ENCODE data around the gene BAD. TPM values are rescaled to one million over a fixed set of nuclear protein-coding genes. Genes with fewer than 3 reads are reported as not detected.
A peak's percentile ranks its signal among the peaks of the same experiment; 100 is the strongest.
"Not testable (repeated sequence)": the region's sequence is repeated elsewhere in the genome, so short reads cannot be mapped to it uniquely, and the experiment has no call there.

The BAD gene
- total RNA-seq, 1 donor from 2014 or later, result 36.0 TPM

GRCh38 chr11:64247729-64248531 is 36.5 kb downstream of the BAD start:
- DNase-seq (ENCODE audit: low spot score), result no peak
- ATAC-seq, result peak; percentile 1

DNA sequence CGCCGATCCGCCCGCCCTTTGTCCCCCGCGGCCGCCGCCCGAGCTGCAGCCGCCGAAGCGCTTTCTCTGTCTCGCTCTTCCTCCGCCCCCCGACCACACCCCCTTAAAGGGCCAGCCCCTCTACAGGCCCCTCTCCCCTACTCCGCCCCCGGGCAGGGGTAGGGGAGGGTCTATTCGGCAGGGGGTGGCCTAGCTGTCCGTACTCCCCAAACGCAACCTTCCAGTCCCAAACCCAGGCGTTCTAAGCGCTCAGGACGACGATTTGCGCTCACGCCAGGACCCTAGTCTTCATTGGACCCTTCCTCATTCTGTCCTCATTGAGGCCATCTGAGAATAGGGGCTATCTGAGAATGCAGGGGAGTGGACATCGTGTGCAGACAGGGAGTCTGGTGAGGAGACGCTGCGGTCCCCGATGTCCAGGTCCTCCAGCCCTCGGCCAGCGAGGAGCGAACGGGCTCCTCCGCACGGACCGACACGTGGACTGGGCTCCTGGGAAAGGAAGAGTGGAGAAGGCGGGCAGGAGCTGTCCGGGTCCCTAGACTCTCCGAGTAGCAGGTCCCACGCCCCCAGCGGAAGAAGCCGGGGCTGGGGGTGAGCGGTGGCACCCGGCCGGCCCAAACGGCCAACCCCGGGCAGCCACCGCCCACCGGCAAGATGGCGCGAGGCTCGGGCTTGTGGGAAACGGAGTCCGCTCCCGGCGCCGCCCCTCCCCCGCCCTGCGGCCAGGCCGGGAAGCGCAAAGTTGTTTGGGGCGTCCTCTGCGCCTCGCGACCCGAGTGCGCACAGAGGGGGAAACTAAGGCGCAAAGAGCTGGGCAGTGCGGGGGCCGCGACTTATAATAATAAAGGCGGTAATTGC is 37.4 kb downstream of the BAD start, which contains the start of gene PPP1R14B:
PPP1R14B (minus strand) TSS at position 73 of the 858 bp plus-strand sequence. CDS start 270 bp downstream, outside the sequence.
- ATAC-seq (peak; percentile 72), DNase-seq (ENCODE audit: low spot score) (peak; percentile 92)

DNA sequence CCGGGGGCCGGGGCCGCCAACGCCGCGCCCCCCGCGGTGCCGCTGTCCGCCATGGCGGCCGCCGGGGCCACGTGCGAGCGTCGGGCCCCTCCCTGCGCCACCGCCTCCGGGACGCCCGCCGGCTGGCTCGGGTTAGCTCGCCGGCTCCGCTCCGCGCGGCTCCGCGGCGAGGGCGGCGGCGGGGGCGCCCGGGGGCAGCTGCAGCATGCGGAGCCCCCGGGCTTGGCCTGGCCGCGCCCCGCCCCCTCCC is 37.9 kb downstream of the BAD start:
- ATAC-seq; DNase-seq (ENCODE audit: low spot score): not testable (repeated sequence)

DNA sequence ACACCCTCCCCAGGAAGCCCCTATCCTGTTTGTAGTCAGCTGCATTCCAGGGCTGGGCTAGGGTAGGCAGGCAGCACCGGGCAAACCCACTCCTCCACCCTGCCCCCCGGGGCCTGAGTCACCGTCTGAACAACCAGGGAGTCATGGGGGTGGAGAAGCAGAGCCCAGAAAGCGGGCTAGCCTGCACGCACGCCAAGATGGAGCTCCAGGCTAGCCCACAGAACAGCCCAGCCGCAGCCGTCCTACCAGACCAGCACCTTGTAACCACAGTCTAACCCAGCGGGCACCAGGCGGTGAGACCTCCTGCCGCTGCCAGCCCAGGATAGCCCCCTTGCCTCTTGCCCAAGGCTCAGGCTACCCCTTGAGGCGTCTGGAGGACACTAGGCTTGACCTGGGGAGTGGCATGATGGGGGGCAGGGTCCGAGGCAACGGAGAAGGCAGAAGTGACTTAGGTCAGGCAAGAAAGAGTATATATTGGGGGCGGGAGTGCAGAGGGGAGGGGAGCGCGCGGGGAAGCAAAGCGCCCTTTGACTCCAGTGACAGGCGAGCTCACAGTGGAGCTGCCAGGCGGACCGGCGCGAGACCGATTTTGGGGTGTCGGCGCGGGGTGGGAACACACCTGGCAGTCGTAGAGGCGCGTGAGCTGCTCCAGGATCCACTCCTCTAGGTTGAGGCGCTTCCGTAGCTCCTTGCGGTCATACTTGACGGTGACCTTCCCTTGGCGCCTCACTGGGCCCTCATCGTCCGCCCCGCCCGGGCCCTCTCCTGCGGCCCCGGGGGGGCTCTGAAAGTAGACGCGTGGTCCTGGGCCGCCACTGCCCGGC is 38.5 kb downstream of the BAD start:
- ATAC-seq (peak; percentile 3), DNase-seq (ENCODE audit: low spot score) (peak; percentile 67)

DNA sequence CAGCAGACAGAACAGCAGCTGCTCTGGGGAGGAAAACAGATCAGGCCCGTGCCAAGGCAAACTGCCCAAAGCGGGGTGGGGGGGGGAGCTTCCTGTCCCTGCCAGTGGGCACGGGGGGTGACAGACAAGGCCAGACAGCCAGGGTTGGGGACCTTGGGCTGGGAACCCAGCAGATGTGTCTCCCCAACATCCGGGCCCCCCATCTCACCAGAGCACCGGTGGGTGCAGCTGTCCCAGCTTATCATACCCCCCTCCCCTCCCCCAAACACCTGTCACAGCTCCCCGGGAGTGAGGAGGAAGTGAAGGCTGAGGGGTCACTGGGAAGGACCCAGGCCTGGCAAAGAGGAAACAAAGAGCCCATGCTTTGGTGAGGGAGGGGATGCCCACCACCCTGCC is 39.1 kb downstream of the BAD start:
- ATAC-seq, result no peak
- DNase-seq (ENCODE audit: low spot score), result peak; percentile 68

DNA sequence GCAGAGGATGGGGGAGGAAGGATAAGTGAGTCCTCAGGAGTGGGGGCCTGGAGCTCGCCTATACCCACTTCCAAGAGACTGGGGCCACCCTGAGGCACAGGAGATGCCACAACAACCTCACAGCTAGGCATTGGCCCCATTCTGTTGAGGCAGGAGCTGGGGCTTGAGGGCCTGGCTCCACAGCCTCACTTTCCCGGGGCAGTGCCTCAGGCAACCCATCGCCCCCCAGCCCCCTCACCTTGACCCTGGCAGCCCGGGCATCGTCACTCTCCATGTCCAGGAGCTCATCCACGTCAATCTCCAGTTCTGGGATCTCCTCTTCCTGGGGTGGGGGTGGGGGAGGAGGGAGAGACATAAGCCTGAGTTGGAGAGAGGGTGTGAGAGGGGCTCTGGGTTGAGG is 39.5 kb downstream of the BAD start:
- DNase-seq (ENCODE audit: low spot score), result no peak
- no peak for ATAC-seq

DNA sequence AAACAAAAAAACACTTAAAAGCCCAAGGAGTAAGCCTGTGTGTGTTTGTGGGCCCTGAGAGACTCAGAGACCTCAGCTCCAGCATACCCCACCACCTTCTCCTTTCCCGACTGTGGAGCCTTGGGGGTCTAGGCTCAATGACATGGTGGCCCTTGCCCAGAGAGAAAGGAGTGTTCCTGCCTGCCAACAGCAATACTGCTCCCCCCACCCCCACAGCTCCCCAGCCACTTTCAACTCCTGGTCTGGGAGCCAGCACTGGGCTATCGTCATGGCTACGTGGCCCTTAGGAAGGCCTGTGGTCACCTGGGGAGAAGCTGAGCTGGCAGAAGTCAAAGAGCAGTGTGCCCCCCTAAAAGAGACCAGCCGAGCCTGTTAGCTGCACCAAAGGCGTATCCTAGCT is 40.4 kb downstream of the BAD start:
- ATAC-seq (no peak), DNase-seq (ENCODE audit: low spot score) (no peak)

GRCh38 chr11:64243236-64243854 is 41.1 kb downstream of the BAD start:
- DNase-seq (ENCODE audit: low spot score) (no peak), ATAC-seq (no peak)

DNA sequence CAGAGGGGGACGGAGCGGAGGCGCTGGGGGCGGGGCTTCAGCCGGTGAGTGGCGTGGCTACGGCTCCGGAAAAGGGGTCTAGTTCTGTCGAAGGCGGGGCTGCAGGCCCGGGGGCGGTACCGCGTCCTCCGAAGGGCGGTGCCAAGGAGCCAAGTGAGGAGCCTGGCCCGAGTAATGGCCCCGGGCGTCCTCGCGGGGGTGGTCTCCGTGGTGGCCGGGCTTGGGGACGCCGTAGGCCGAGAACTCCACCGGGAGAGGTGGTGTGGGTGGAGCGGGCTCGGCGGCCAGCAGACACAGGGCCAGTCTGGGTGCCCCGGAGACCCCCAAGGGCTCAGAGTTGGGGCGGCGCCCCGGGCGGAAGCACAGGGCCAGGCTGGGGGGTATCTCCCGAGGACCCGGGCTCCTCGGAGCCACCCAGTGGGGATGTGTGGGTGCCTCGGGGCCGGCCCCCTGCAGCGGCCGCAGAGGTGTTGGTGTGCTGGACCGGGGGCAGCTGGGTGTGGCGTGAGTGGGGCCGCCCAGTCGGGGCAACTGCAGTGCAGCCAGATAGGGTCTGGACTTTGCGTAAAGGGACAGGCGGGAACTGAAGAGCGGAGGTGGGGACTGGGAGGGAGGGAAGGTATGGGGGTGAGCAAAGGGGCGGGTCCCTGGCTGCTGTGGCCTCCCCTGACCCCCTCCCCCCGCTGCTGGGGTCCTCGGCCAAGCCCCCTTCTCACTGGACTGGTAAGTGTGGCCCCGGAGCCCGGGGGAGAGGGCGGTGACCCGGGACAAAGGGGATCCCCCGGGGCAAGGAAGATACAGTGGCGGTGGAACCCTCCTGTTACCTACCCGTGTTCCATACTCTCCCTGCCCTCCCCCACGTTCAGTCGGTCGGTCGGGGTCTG is 42.7 kb downstream of the BAD start:
- DNase-seq (ENCODE audit: low spot score) (peak; percentile 77), ATAC-seq (peak; percentile 26)

DNA sequence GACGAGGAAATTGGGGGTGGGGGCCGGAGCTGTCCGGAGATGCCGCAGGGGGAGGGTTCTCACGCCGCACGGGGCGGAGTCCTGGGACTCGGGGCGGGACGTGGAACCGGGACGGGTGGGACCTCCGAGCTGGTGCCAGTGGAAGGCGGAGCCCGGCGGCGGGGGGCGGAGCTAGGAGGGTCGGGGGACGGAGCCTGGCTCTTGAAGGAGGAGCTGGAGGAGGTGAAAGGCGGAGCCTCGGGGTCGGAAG is 43.3 kb downstream of the BAD start:
- ATAC-seq (peak; percentile 78), DNase-seq (ENCODE audit: low spot score) (peak; percentile 100)

DNA sequence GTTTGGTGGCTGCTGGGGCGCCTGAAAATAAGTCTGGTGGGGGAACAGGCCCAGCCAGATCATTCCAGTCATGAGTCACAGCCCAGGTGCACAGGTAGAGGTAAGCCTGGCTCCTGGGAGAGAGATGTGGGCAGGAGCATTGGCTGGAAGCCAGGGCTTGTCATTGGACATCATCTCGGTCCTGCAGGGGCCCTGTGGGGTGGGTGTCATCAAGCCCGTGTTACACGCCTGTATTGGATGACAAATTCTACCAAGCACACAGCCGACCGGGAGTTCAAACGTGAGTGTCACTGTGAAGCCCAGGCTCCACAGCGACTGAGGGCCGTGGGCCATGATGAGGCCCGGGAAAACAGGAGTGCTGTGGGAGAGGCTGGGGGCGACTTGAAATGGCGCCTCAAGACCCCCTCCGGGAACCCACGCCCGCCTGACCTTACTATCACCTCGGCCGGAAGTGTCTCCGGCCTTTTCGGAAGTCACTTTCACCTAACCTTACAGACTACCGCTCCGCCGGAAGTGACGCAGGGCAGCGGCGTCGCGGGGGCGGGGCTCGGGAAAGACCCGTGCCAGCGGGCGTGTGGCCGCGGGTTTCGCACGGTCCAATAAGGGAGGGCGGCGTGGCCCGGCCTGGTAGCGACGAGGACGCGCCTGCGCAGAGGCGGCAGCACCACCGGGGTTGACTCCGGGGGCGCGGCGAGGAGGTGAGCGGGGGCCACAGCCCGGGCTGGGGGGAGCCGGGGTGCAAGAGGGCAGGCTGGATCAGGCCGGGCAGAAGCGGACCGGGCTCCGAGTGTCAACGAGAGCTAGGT is 43.8 kb downstream of the BAD start, which contains the start of gene FKBP2:
FKBP2 (plus strand) TSS at position 661 of the 806 bp plus-strand sequence. CDS start 1,293 bp downstream, outside the sequence.
- peak; percentile 64 for ATAC-seq

DNA sequence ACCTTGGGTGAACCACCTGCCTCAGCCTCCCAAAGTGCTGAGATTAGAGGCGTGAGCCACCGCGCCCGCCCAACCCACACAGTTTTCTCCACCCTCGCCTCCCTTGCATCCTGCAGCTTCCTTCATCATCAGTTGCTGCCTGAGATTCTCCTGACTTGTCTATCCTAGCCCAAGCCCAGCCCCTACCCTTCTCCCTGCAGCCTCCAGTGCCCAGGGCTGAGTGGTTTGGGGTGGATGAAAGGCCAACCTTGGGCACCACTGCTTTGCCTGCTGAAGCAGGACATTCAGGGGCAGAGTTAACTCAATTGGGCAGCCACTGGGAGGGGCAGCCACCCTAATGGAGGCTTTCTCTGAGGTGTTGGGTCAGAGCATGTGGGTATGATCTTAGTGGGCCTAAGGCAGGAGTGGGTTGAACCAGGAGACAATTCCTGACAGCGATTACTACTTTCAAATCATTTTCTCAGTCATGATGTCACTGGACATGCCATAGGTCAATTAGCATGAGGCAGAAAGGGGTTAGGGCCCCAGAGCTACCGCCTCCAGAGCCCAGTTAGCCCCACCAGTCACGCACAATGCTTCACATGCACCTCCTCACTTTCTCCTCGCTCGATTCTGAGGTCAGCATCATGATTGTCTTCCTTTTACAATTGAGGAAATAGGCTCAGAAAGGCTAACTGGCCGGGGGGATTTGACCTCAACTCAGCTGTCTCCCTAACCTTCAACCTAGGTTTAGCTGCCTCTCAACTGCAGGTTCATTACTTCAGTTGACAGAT is 44.6 kb downstream of the BAD start:
- DNase-seq (ENCODE audit: low spot score), result no peak
- no peak for ATAC-seq

More for the DNA sequence above, 43.8 kb downstream of the BAD start, which contains the start of gene FKBP2:
- peak; percentile 99 for DNase-seq (ENCODE audit: low spot score)

DNA sequence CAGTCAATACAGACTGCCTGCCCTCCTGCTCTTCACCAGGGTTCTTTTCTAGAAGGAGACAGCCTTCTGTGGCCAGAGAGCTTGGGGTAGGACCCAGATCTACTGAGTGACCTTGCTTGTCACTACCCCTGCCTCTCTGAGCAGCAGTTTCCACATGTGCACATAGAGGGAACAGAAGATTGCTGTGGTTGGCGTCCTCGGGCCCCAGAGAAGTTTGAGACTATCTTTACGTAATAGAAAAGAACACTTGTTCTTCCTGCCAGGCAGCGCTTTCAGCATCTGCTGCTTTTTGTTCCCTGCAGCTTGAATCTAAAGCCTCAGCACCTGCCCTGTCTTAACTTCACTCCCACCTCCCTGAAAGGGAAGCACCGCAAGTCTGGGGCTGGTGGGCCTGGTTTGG is 45.5 kb downstream of the BAD start:
- DNase-seq (ENCODE audit: low spot score) (no peak), ATAC-seq (no peak)

- DNase-seq (ENCODE audit: low spot score), result no peak
These were observed 46.4 kb downstream of the BAD start for GRCh38 chr11:64238076-64238475.

GRCh38 chr11:64237484-64237951 is 46.9 kb downstream of the BAD start:
- ATAC-seq, result peak; percentile 41
- peak; percentile 97 for DNase-seq (ENCODE audit: low spot score)

More at GRCh38 chr11:64238076-64238475, 46.4 kb downstream of the BAD start:
- no peak for ATAC-seq

DNA sequence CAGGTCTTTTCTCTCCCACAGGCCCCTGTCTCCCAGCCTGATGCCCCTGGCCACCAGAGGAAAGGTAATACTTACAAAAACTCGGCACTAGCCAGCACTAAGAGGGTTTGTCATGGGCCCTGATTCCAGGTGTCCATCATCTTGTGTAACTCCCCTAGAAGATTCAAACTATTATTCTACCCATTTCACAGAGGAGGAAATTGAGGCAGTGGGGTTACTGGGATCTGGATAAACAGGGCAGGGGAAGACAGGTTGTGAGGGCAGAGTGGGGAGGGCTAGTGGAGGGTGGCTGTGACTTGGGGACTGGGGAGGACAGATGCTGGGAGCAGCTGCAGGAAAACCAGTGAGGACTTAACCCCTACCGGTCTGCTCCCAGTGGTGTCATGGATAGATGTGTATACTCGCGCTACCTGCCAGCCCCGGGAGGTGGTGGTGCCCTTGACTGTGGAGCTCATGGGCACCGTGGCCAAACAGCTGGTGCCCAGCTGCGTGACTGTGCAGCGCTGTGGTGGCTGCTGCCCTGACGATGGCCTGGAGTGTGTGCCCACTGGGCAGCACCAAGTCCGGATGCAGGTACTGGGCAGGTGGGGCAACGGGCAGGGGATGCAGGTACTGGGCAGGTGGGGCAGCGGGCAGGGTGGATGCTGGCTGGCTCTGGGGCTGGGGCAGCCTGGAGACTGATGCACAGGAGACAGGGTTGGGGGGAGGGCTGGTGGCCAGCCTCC is 48.9 kb downstream of the BAD start:
- no peak for ATAC-seq

GRCh38 chr11:64234647-64235379 is 49.7 kb downstream of the BAD start:
- DNase-seq (ENCODE audit: low spot score) (no peak), ATAC-seq (peak; percentile 39)

More for the DNA sequence above, 48.9 kb downstream of the BAD start:
- DNase-seq (ENCODE audit: low spot score), result no peak
